Measurements from ENCODE around the gene RERE.
"Not testable (repeated sequence)": the region's sequence is repeated elsewhere in the genome, so short reads cannot be mapped to it uniquely, and the experiment has no call there.

Gene RERE

DNA sequence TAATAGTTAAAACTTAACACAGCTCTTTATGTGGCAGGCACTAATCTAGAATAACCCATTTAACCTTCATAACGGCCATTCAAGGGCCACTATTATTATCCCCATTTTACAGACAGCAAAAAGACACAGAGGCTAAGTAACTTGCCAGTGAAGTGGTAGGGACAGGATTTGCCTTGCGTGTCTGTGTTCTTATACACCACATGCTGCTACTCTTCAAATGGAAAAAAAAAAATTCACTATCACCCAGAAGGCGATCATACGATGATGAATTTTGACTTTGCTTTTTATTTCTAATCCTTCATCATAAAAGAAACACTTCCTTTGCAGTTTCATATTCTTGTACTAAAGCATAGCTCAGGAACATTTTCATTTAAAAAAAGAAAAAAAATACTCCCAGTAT is 65.5 kb downstream of the RERE start:
- no peak for DNase-seq (ENCODE audit: low spot score)

DNA sequence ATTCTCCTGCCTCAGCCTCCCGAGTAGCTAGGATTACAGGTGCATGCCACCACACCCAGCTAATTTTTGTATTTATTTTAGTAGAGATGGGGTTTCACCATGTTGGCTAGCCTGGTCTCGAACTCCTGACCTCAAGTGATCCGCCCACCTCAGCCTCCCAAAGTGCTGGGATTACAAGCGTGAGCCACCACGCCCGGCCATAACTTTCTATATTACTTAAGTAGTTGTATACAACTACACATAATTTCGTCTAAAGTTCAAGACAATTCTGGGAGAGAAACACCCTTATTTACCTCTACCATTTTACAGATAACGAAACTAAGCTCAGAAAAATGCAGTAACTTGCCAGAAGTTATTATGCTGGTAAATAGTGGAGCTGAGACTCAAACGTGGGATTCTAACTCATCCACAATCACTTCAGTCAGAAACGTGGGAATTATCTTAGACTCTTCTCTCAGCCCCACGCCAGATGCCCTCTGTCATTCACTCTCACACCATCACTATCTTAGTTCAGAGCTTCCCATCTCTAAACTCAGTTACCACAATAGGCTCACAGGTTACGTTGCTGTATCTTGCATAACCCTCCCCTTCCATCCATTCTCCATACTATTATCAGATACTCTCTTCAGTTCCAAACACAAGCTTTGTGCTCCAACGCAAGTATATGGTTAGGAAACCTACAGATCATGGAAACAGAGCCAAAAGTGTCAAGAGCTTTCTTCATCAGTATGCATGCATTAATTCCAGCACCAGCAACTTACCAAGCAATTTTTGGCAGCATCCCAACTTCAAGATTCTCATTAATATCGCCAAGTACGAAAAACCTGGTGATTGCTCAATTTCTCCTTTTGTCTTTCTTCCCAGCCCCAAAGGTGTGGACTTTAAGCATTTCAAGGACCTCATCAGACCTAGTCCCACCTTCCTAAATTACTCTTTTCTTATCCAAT is 69.3 kb downstream of the RERE start:
- no peak for DNase-seq (ENCODE audit: low spot score)

GRCh38 chr1:8746554-8746953 is 70.9 kb downstream of the RERE start:
- no peak for DNase-seq (ENCODE audit: low spot score)

DNA sequence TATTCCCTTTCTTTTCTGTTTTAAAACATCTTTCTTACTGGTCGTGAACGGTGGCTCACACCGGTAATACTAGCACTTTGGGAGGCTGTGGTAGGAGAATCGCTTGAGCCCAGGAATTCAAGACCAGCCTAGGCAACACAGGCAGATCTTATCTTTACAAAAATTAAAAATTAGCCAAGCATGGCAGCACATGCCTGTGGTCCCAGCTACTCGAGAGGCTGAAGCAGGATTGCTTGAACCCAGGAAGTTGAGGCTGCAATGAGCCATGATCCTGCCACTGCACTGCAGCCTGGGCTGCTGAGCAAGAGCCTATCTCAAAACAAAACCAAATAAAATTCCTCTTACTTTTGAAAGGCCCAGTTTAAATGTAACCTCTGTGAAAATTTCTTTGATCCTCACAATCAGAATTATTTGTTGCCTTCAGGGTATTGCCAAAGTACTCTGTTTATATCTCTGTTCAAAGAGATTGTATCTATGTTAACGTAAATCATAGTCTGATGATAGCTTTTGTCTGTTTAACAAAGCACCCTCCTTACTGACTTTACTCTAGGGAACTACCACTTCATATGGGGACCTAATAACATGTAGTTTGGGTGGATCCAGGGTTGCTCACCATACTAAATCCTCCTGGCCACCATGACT is 71.6 kb downstream of the RERE start:
- no peak for DNase-seq (ENCODE audit: low spot score)

DNA sequence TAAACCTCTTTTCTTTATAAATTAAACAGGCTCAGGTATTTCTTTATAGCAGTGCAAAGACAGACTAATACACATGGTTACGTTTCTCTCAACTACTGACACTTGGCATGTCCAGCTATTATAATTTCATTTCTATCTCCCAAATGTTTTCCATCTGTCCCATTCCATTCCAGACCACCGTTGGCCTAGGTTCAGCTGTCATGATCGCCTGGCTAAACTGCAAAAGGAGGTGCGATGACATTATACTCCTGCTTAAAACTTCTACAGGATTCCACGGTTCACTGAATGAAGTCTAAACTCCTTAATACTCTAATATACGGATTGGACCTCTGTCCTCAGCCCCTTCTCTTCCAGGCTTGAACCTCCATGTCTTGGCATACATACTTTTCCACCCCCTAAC is 72.1 kb downstream of the RERE start:
- DNase-seq (ENCODE audit: low spot score): no peak

GRCh38 chr1:8742022-8742924 is 75.2 kb downstream of the RERE start:
- no peak for DNase-seq (ENCODE audit: low spot score)

GRCh38 chr1:8740034-8740449 is 77.4 kb downstream of the RERE start:
- DNase-seq (ENCODE audit: low spot score): no peak

GRCh38 chr1:8739377-8739776 is 78.1 kb downstream of the RERE start:
- DNase-seq (ENCODE audit: low spot score): no peak

GRCh38 chr1:8736927-8737326 is 80.5 kb downstream of the RERE start:
- DNase-seq (ENCODE audit: low spot score): no peak

DNA sequence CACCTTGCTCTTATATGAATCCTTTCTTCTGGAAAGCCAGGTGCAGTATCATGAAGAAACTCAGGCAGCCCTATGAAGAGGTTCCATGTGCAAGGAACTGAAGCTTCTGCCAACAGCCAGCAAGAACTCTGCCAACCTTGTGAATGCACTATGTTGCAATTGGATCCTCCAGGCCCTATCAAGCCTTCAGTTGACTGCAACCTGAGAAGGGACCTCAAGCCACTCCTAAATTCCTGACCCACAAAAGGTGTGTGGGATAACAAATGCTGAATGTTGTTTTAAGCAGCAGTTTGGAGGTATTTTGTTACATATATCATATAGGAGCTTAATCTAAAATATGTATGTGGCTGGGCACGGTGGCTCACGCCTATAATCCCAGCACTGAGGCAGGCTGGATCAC is 84.0 kb downstream of the RERE start:
- DNase-seq (ENCODE audit: low spot score): no peak

DNA sequence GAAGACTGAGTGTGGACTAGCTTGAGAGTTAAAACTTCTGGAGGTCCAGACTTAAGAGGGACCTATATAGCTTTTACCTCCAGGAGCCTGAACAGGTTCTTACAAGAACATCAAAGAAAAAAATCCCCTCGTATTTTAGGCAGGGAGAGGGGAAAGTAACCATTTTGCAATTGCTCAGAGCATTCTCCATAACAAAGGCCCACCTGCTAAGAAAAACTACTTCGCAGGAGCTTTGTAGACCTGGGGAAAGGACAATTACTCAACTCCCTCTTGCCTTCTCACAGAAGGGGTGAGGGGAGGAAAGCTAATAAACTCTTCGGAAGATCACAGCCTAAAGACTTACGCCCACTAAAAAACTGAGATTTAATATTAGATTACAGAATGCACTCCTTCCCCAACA is 86.3 kb downstream of the RERE start:
- DNase-seq (ENCODE audit: low spot score): no peak

- no peak for DNase-seq (ENCODE audit: low spot score)
Measured at GRCh38 chr1:8728464-8728863, 89.0 kb downstream of the RERE start.

- no peak for DNase-seq (ENCODE audit: low spot score)
Measured at GRCh38 chr1:8727809-8728213, 89.6 kb downstream of the RERE start.

GRCh38 chr1:8727316-8727715 is 90.1 kb downstream of the RERE start:
- not testable (repeated sequence) for DNase-seq (ENCODE audit: low spot score)

GRCh38 chr1:8726801-8727186 is 90.6 kb downstream of the RERE start:
- DNase-seq (ENCODE audit: low spot score): not testable (repeated sequence)

GRCh38 chr1:8723010-8723409 is 94.4 kb downstream of the RERE start:
- no peak for DNase-seq (ENCODE audit: low spot score)

GRCh38 chr1:8722366-8722765 is 95.1 kb downstream of the RERE start:
- no peak for DNase-seq (ENCODE audit: low spot score)

GRCh38 chr1:8721679-8722324 is 95.6 kb downstream of the RERE start:
- DNase-seq (ENCODE audit: low spot score): no peak

GRCh38 chr1:8720347-8720746 is 97.1 kb downstream of the RERE start:
- DNase-seq (ENCODE audit: low spot score): no peak

GRCh38 chr1:8718850-8719361 is 98.5 kb downstream of the RERE start:
- no peak for DNase-seq (ENCODE audit: low spot score)

DNA sequence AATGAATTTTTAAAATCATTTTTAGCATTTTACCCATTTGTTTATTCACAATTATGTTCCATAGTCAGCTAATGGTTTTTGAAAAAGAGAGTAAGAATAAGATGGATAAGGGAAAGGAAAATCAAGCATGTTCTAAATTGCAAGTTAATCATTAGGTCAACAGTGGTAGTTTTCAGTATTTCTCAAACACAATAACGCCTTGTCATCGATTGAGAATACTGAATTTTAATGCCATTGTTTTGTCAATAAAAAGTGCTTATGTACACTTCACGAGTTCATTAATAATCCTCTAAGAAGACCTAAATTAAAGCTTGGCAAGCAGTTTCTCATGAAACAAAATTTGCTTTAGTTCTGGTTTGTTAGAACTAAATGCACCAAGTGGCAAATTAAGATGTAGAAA is 100.3 kb downstream of the RERE start:
- no peak for DNase-seq (ENCODE audit: low spot score)

DNA sequence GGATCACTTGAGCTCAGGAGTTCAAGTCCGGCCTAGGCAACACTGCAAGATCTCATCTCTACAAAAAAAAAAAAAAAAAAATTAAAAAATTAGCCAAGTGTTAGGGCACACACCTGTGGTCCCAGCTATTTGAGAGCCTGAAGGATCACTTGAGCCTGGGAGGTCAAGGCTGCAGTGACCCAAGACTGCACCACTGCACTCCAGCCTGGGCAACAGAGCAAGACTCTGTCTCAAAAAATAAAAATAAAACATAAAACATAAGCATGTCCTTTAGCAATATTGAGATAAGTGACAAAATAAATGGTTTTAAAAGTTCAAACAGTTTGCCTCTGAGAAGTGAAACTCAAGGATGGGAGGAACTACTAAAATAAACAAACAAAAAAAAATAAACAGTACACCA is 101.2 kb downstream of the RERE start:
- no peak for DNase-seq (ENCODE audit: low spot score)

All from activated CD4-positive, alpha-beta T cell treated with anti-CD3 and anti-CD28 coated beads, Interleukin-2, Interleukin-4, amounts not matched to agents 100 ng/mL and 50 ng/mL, durations not matched to agents 16 hours and 8 hours (primary cell).